22Rv1 (cell line): ENCODE measurements around the gene CELF2.

Source experiments
- H3K27ac ChIP-seq: fragments of 450-650 bp; 2 replicates; pipeline ENCODE4 v1.5.1; 2017
- ZFX ChIP-seq: fragments of 450-650 bp; IDR thresholded peaks from 2 replicates; pipeline ENCODE4 v1.6.1; 2017; ENCODE audit warnings: antibody characterized with exemption, borderline replicate concordance
- TF ChIP-seq, protein P1 (sequence below): fragments of 450-650 bp; IDR thresholded peaks from 2 replicates; pipeline ENCODE4 v1.5.1; 2017; ENCODE audit warnings: mild to moderate bottlenecking

Gene CELF2

DNA sequence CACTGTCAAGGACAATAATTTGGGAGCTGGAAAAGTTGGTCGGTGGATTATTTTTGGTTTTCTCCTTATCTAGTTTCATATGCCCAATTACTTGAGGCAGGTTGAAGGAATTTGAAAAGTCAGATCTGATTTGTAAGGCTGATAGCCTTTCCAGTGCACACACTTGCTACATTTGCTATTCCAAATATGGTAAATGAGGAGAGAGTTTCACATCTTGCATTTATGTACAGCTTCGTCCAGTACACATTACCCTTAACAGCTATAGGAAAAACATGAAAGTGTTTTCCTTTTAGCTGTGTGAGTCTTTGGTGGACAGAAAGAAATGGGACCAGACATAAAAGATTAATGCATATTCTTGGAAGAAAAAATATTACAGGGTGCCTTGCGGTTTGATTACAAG lies 201.8 kb downstream of the CELF2 start:
- H3K27ac ChIP-seq: no peak overlapping the region
- TF ChIP-seq, protein P1, sequence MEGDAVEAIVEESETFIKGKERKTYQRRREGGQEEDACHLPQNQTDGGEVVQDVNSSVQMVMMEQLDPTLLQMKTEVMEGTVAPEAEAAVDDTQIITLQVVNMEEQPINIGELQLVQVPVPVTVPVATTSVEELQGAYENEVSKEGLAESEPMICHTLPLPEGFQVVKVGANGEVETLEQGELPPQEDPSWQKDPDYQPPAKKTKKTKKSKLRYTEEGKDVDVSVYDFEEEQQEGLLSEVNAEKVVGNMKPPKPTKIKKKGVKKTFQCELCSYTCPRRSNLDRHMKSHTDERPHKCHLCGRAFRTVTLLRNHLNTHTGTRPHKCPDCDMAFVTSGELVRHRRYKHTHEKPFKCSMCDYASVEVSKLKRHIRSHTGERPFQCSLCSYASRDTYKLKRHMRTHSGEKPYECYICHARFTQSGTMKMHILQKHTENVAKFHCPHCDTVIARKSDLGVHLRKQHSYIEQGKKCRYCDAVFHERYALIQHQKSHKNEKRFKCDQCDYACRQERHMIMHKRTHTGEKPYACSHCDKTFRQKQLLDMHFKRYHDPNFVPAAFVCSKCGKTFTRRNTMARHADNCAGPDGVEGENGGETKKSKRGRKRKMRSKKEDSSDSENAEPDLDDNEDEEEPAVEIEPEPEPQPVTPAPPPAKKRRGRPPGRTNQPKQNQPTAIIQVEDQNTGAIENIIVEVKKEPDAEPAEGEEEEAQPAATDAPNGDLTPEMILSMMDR: no peak
- no peak for TF ChIP-seq ZFX

DNA sequence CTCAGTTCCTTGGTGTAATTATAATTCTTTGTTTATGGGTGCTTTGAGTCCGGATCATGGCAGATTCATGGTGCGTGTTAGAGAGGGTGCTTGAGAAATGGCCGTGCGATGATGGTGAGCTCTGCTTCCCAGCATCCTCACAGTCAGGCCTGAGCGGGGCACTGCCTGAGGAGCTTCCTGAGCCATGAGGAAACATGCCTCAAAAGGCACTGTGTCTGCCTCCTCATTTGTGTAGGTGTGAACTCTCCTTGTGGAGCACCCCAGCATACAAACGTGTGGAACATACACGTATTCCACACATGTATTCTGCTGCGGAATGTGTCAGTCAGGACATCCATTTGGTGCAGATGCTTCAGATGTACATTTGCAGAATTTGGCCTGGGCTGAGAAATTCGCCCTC lies 205.4 kb downstream of the CELF2 start:
- no peak overlapping the region for H3K27ac ChIP-seq
- TF ChIP-seq ZFX: no peak
- TF ChIP-seq, protein P1: no peak

DNA sequence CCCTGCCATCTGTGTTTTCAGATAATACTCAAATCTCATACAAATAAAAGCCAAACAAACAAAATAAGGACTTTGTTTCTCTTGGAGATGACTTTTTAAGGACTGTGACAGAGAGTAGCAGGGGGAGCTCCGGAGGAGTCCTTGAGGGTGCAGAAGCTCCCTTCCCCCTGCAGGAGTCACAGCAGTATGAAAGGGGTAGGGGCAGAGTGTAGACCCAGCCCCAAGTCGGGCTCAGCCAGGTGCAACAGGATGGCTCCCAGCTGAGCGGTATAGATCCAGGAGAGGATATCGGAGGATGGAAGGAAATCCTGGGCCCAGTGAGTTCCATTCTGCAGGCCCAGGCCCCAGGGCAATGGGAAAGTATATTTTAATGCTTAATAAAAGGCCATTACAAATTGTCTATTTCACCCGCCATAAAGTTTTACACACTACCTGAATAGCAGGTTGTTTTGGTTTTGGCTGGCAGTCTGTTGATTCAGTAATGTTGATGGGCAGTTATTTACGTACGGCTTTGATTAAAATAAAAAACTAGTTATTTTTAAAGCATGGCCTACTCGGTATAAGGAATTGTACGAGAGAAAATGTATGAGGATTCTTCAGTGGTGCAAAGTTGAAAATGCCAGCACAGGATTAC lies 206.0 kb downstream of the CELF2 start:
- no peak overlapping the region for H3K27ac ChIP-seq
- TF ChIP-seq, protein P1: no peak
- no peak for TF ChIP-seq ZFX

DNA sequence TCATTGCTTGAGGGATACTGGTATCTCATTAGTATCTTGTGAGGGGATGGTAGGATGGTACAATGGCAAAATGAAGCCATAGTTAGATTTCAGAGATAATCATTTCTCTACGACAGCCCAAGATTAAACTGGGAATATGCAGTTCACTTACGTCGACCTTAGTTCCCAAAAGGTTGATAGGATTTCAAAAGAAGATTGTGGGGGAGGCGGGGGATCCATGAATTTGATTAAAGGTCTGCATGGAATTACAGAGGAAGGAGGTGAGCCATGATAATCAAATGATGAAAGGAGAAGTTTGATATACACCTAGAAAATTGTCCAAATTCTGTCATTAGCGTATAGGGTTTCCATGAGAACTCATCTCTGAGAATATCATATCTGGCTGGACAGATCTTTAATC lies 206.6 kb downstream of the CELF2 start:
- no peak overlapping the region for H3K27ac ChIP-seq
- no peak for TF ChIP-seq ZFX
- TF ChIP-seq, protein P1: no peak

DNA sequence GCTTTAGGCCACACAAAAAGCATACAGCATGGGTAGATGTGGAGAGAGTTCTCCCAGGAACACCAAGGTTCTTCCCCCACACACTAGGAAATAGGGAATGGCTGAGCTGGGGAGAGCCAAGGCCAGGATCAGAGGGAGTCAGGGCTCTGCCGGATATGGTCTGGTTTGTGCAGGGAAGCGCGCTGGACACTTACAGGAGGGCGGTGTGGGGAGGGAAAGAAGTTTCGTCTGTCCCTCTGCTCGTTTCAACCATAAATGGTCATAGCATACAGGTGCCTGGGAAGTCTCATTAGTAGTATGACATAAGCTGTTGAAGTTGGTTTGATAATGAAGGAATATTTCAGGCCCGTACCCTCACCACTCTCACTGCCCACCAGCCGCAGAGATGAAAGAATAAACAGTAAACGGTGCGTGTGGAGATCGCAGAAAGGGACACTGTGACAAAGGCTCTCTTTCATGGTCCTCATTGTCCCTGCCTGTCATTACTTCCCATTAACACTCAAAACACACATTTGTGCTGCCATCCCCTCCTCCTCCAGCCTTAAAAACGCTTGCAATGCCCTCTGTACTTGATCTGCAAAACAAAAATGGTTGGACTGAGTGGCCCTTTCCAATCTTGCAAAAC lies 207.2 kb downstream of the CELF2 start:
- H3K27ac ChIP-seq: no peak overlapping the region
- TF ChIP-seq, protein P1: no peak
- TF ChIP-seq ZFX: no peak

DNA sequence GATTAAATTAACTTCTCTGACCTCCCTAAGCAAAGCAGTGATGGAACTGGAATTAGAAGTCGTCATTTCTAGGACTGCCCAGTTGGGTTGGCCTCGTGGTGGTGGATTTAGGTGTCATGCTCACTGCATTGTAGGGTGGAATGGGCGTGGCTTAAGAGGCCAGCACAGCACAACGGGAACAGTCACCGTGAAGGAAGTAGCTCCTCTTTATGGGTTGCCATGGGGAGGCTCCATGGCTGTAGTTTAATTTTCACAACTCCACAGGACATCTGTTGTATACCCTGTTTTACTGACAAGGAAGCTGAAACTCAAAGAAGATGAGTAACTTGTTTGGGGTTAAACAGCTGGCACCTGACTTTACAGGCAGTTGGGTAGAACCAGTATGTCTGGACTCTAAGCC lies 208.3 kb downstream of the CELF2 start:
- no peak overlapping the region for H3K27ac ChIP-seq
- TF ChIP-seq, protein P1: no peak
- TF ChIP-seq ZFX: no peak

DNA sequence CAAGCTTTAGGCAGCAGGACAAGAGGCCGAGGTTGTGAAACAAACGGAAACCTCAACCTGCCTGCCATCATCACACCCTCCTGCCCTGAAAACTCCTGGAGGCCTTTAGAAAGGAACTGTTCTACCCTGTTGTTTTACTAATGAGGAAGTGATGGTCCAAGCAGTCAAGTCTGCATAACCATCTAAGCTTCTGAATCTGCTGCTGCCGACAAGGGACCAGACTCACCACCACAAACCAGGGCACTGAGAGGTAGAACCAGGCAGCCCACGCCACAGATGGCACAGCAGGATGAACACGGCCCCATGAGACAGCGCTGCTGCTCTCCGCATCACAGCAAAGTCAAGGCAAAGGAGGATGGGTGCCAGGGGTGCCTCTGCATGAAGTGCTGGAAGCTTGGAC lies 209.4 kb downstream of the CELF2 start:
- TF ChIP-seq ZFX: no peak
- TF ChIP-seq, protein P1: no peak
- no peak overlapping the region for H3K27ac ChIP-seq
